Endothelial cell of umbilical vein (primary cell): Measurements from ENCODE around the gene ELMO2. TPM values are rescaled to one million over a fixed set of nuclear protein-coding genes. Genes with fewer than 3 reads are reported as not detected.

Experiments used
- BruUV-seq: library from RNA; stranded (reverse); fragments of 400-500 nt; replicated peaks from 2 replicates; lab custom pipeline; 2021; lab: Mats Ljungman, UMichigan
- CTCF ChIA-PET: fragments of 300-600, 350-600 bp; sonication (Branson Sonifier 250); formaldehyde crosslinking; loops from one replicate; lab custom pipeline; 2021; ENCODE audit warnings: antibody characterized with exemption, inconsistent platforms; lab: Charles Lee
- POLR2A ChIA-PET: fragments of 300-600, 350-600 bp; sonication (Branson Sonifier 250); formaldehyde crosslinking; loops from one replicate; lab custom pipeline; 2021; ENCODE audit warnings: antibody characterized with exemption, inconsistent platforms; lab: Charles Lee
- DNase-seq: peaks from one replicate; pipeline ENCODE4 v3.0.0-alpha.2; 2011; ENCODE audit warnings: low read depth, low spot score
- FAIRE-seq: peaks from 2 replicates; lab custom pipeline; 2011; peaks lifted over from hg19 to GRCh38; lab: Jason Lieb, UNC
- H2AFZ ChIP-seq: 2 replicates; pipeline ENCODE4 v1.6.0; 2012; ENCODE audit warnings: low read depth, low read length, control low read depth, inconsistent platforms
- H3K27ac ChIP-seq: 2 replicates; pipeline ENCODE4 v1.5.1; 2011; ENCODE audit warnings: low read depth, mild to moderate bottlenecking, control low read depth, low read length, moderate library complexity; ENCODE audit not compliant: insufficient read depth
- H3K27me3 ChIP-seq, 2 experiments: 2 replicates each; pipeline versions ENCODE4 v1.6.0 to v1.6.1; 2011; ENCODE audit warnings: low read length in 2 of 2, mixed read lengths in 1 of 2; ENCODE audit not compliant: control insufficient read depth in 2 of 2, insufficient read depth in 2 of 2
- H3K36me3 ChIP-seq, 2 experiments: 2 replicates in 1 of 2; 3 replicates in 1 of 2; pipeline ENCODE4 v1.5.1; 2011; ENCODE audit warnings: low read length in 2 of 2, mild to moderate bottlenecking in 1 of 2, moderate library complexity in 1 of 2; ENCODE audit not compliant: control insufficient read depth in 2 of 2, insufficient read depth in 2 of 2; ENCODE audit errors: extremely low read depth in 1 of 2
- H3K4me1 ChIP-seq: 3 replicates; pipeline ENCODE4 v1.5.1; 2011; ENCODE audit warnings: mild to moderate bottlenecking, low read length; ENCODE audit not compliant: control insufficient read depth, insufficient read depth; ENCODE audit errors: extremely low read depth
- H3K4me2 ChIP-seq: 2 replicates; pipeline ENCODE4 v1.6.1; 2011; ENCODE audit warnings: low read length, control low read depth, mixed read lengths; ENCODE audit not compliant: insufficient read depth
- H3K4me3 ChIP-seq, 3 experiments: fragments of 200-600 bp in 1 of 3; sonication (generic), shearing (Covaris generic) in 1 of 3; replicated peaks in 1 of 3; 2 replicates each; pipeline ENCODE4 v1.5.1; 2011 to 2016; ENCODE audit warnings: control low read depth in 3 of 3, low read length in 3 of 3, mild to moderate bottlenecking in 2 of 3, inconsistent platforms in 1 of 3, low read depth in 1 of 3, moderate library complexity in 1 of 3; ENCODE audit not compliant: insufficient read depth in 1 of 3
- H3K79me2 ChIP-seq: 2 replicates; pipeline ENCODE4 v1.6.0; 2012; ENCODE audit warnings: low read length, inconsistent platforms; ENCODE audit not compliant: control insufficient read depth, insufficient read depth
- H3K9ac ChIP-seq: replicated peaks from 2 replicates; pipeline ENCODE3; 2011; ENCODE audit warnings: low read length, control low read depth; ENCODE audit not compliant: insufficient read depth; ENCODE audit errors: extremely low read depth
- H3K9me1 ChIP-seq: replicated peaks from 3 replicates; pipeline ENCODE4 v1.6.0; 2011; ENCODE audit warnings: mild to moderate bottlenecking, low read length; ENCODE audit not compliant: control insufficient read depth, insufficient read depth; ENCODE audit errors: extremely low read depth
- H3K9me3 ChIP-seq: replicated peaks from 2 replicates; pipeline ENCODE4 v1.5.1; 2012; ENCODE audit warnings: low read length, inconsistent platforms; ENCODE audit not compliant: control insufficient read depth, insufficient read depth
- H4K20me1 ChIP-seq: replicated peaks from 2 replicates; pipeline ENCODE3; 2011; ENCODE audit warnings: mild to moderate bottlenecking, low read length; ENCODE audit not compliant: control insufficient read depth, insufficient read depth; ENCODE audit errors: extremely low read depth
- CTCF ChIP-seq, 2 donors: IDR thresholded peaks; 1 replicate in 1 of 2; 2 replicates in 1 of 2; pipeline ENCODE4 v1.5.1; 2011; ENCODE audit warnings: low read length in 2 of 2, mild to moderate bottlenecking in 2 of 2, moderate library complexity in 2 of 2, control low read depth in 1 of 2, inconsistent platforms in 1 of 2, low read depth in 1 of 2; ENCODE audit not compliant: insufficient read depth in 1 of 2; ENCODE audit errors: extremely low read depth in 1 of 2
- EZH2 ChIP-seq: IDR thresholded peaks from 2 replicates; pipeline ENCODE4 v1.6.1; 2012; ENCODE audit warnings: borderline replicate concordance, low read depth, mild to moderate bottlenecking, moderate library complexity, low read length, inconsistent platforms; ENCODE audit not compliant: severe bottlenecking
- FOS ChIP-seq: IDR thresholded peaks from 2 replicates; pipeline ENCODE4 v1.6.1; 2011; ENCODE audit warnings: mild to moderate bottlenecking, low read length, moderate library complexity, borderline replicate concordance; ENCODE audit not compliant: insufficient read depth
- GATA2 ChIP-seq: IDR thresholded peaks from 2 replicates; pipeline ENCODE4 v1.7.0; 2011; ENCODE audit warnings: low read depth, mild to moderate bottlenecking, moderate library complexity, mixed read lengths, low read length; ENCODE audit not compliant: insufficient read length, insufficient read depth
- JUN ChIP-seq: IDR thresholded peaks from 2 replicates; pipeline ENCODE4 v1.6.1; 2011; ENCODE audit warnings: borderline replicate concordance, low read depth; ENCODE audit not compliant: insufficient read length, insufficient read depth
- MAX ChIP-seq: IDR thresholded peaks from 2 replicates; pipeline ENCODE4 v1.6.1; 2011; ENCODE audit not compliant: insufficient read depth, insufficient read length
- MYC ChIP-seq: IDR thresholded peaks from one replicate; pipeline ENCODE4 v1.6.1; 2011; ENCODE audit warnings: mild to moderate bottlenecking, low read depth, low read length
- POLR2A ChIP-seq: IDR thresholded peaks from 2 replicates; pipeline ENCODE4 v1.6.1; 2012; ENCODE audit warnings: low read depth, mild to moderate bottlenecking, control low read depth, low read length
- POLR2AphosphoS5 ChIP-seq: IDR thresholded peaks from 2 replicates; pipeline ENCODE4 v1.6.1; 2012; ENCODE audit warnings: low read depth, mild to moderate bottlenecking, control low read depth, low read length, moderate library complexity; ENCODE audit not compliant: insufficient read depth
- dilution Hi-C: fragments of 300-500 bp; cut with MboI; formaldehyde crosslinking; loops from one replicate; pipeline ENCODE4 v1.15.0; 2019; ENCODE audit warnings: low sequenced_read_pairs; ENCODE audit not compliant: extremely low pct_ligation_motif_present
- intact Hi-C: fragments of 100-400 bp; cut with micrococcal nuclease; formaldehyde crosslinking; loops from one replicate; pipeline ENCODE4 v1.10.0; 2022
- polyA plus RNA-seq, 4 experiments: library from polyadenylated mRNA; depleted of rRNA in 3 of 4; stranded (reverse) in 3 of 4; unstranded in 1 of 4; fragments of >200 nt; gene quantifications; 2 replicates each; pipeline versions ENCODE4 v1.2.1 to v1.2.3, GENCODE V29; 2011 to 2012; ENCODE audit warnings: missing spikeins in 1 of 4
- total RNA-seq: library from RNA; stranded (reverse); gene quantifications from 2 replicates; pipeline ENCODE4 v1.2.3, GENCODE V29; 2021

The ELMO2 gene
- total and polyA plus RNA-seq, 2 donors (not counting 3 experiments of a cell fraction or from before 2014, with no cell fraction given): 35.1 to 43.5 TPM

GRCh38 chr20:46423882-46424482, 17.6 kb upstream of the ELMO2 start:
- BruUV-seq: no TSS peak
- no peaks in the 10 kb centered on the region for H4K20me1 ChIP-seq
- no peak overlapping the region for H3K9ac ChIP-seq
- TF ChIP-seq POLR2AphosphoS5 (no peak), FOS (no peak), GATA2 (no peak), JUN (no peak), POLR2A (no peak), MAX (no peak), MYC (no peak), EZH2 (no peak), CTCF (IDR thresholded peaks at IDR 0.05; ENCODE audit: extremely low read depth in 1 of 2, insufficient read depth in 1 of 2, low read depth in 1 of 2, low read length in 2 of 2) (no peak)
- H3K9me1 ChIP-seq: no peaks in the 10 kb centered on the region
- DNase-seq (no peak), FAIRE-seq (no peak)
- H3K27ac ChIP-seq: no peak overlapping the region
- H3K9me3 ChIP-seq: no peaks in the 10 kb centered on the region
- intact Hi-C loops (no loop called here), dilution Hi-C loops (no loop called here)
- no peak overlapping the region for H2AFZ ChIP-seq
- POLR2A ChIA-PET: no interaction called here
- H3K4me2 ChIP-seq: no peak overlapping the region
- no peaks in the 10 kb centered on the region for H3K79me2 ChIP-seq
- no peaks in the 10 kb centered on the region for H3K4me1 ChIP-seq
- H3K4me3 ChIP-seq: no peak overlapping the region
- H3K36me3 ChIP-seq: no peaks in the 10 kb centered on the region
- CTCF ChIA-PET: no interaction called here
- H3K27me3 ChIP-seq: peaks cover 5 to 6% of the 10 kb centered on the region in 2 experiments
